HepG2 (cell line): Measurements from ENCODE around the gene CST11. TPM values are rescaled to one million over a fixed set of nuclear protein-coding genes. Genes with fewer than 3 reads are reported as not detected.
A peak's percentile ranks its signal among the peaks of the same experiment; 100 is the strongest.

Experiments
- MBNL3 ChIP-seq: fragments of 250-450 bp; sonication (Bioruptor Pico); conservative IDR thresholded peaks from 2 replicates; pipeline ENCODE4 v1.8.0; 2022; ENCODE audit warnings: mild to moderate bottlenecking, inconsistent platforms
- MXD4 ChIP-seq: IDR thresholded peaks from 2 replicates; pipeline ENCODE4 v1.6.1; 2016; ENCODE audit warnings: mild to moderate bottlenecking, missing biosample characterization, missing genetic modification reagents
- NCOR1 ChIP-seq: fragments of 200-600 bp; sonication (generic); IDR thresholded peaks from 2 replicates; pipeline ENCODE4 v1.7.0; 2017; ENCODE audit warnings: antibody characterized with exemption, low read length, borderline replicate concordance
- PAF1 ChIP-seq: IDR thresholded peaks from 2 replicates; pipeline ENCODE4 v1.6.1; 2016; ENCODE audit warnings: missing genetic modification reagents, missing compliant biosample characterization
- RBM22 ChIP-seq: fragments of 200-400 bp; formaldehyde crosslinking; optimal IDR thresholded peaks from 2 replicates; pipeline ENCODE3; 2017; ENCODE audit warnings: mild to moderate bottlenecking, low read length, moderate library complexity
- SYNCRIP ChIP-seq: fragments of 200-400 bp; formaldehyde crosslinking; IDR thresholded peaks from 2 replicates; pipeline ENCODE4 v1.6.1; 2018; ENCODE audit warnings: mild to moderate bottlenecking, low read depth, low read length; ENCODE audit not compliant: insufficient read depth
- TBX2 ChIP-seq: sonication (generic); formaldehyde crosslinking; IDR thresholded peaks from 2 replicates; pipeline ENCODE4 v1.5.0; 2020; ENCODE audit warnings: missing genetic modification reagents, mild to moderate bottlenecking, borderline replicate concordance
- ZNF382 ChIP-seq: sonication (generic); formaldehyde crosslinking; IDR thresholded peaks from 2 replicates; pipeline ENCODE4 v1.5.0; 2020; ENCODE audit warnings: missing genetic modification reagents, mild to moderate bottlenecking, borderline replicate concordance
- ZNF446 ChIP-seq: sonication (generic); formaldehyde crosslinking; IDR thresholded peaks from 2 replicates; pipeline ENCODE4 v1.5.0; 2020; ENCODE audit warnings: mild to moderate bottlenecking, missing genetic modification reagents
- ZNF460 ChIP-seq: sonication (generic); formaldehyde crosslinking; IDR thresholded peaks from 2 replicates; pipeline ENCODE4 v1.5.1; 2020; ENCODE audit warnings: missing genetic modification reagents, mild to moderate bottlenecking, borderline replicate concordance
- ZNF547 ChIP-seq: sonication (generic); formaldehyde crosslinking; IDR thresholded peaks from 2 replicates; pipeline ENCODE4 v1.5.1; 2020; ENCODE audit warnings: mild to moderate bottlenecking, missing genetic modification reagents
- ZNF841 ChIP-seq: sonication (generic); formaldehyde crosslinking; IDR thresholded peaks from 2 replicates; pipeline ENCODE4 v1.8.1; 2023; ENCODE audit warnings: missing genetic modification reagents, borderline replicate concordance
- polyA plus RNA-seq, 8 experiments: library from polyadenylated mRNA; depleted of rRNA in 3 of 8; stranded (reverse) in 7 of 8; unstranded in 1 of 8; fragments of >200 nt; fragmentation: Illumina TruSeq in 4 of 8; extraction: Trizol in 4 of 8; gene quantifications; 2 replicates each; pipeline versions ENCODE4 v1.2.1 to v1.2.3, GENCODE V29; 2011 to 2016; ENCODE audit warnings: low read depth in 4 of 8, missing spikeins in 1 of 8, mixed read lengths in 1 of 8; ENCODE audit not compliant: insufficient read depth in 1 of 8
- total RNA-seq, 5 experiments: library from RNA; depleted of rRNA; stranded (reverse); fragments of >200 nt; fragmentation: Illumina TruSeq; extraction: Trizol; gene quantifications; 2 replicates each; pipeline ENCODE4 v1.2.3, GENCODE V29; 2016; ENCODE audit warnings: low read depth in 1 of 5
- TF ChIP-seq, protein P1 (sequence below): sonication (generic); formaldehyde crosslinking; IDR thresholded peaks from 2 replicates; pipeline ENCODE4 v1.5.0; 2020; ENCODE audit warnings: missing genetic modification reagents
- TF ChIP-seq, protein P2 (sequence below), 2 experiments: fragments of 450-650 bp in 1 of 2; sonication (generic) in 1 of 2; formaldehyde crosslinking; IDR thresholded peaks; 2 replicates each; pipeline versions ENCODE4 v1.5.0 to v1.8.0; 2020 to 2022; ENCODE audit warnings: mild to moderate bottlenecking in 1 of 2, missing genetic modification reagents in 1 of 2
- TF ChIP-seq, protein P3 (sequence below): sonication (generic); formaldehyde crosslinking; IDR thresholded peaks from 2 replicates; pipeline ENCODE4 v1.4.0; 2020; ENCODE audit warnings: missing genetic modification reagents
- TF ChIP-seq, protein P4 (sequence below): sonication (generic); formaldehyde crosslinking; IDR thresholded peaks from 2 replicates; pipeline ENCODE4 v1.4.0; 2020; ENCODE audit warnings: missing genetic modification reagents
- TF ChIP-seq, protein P5 (sequence below): IDR thresholded peaks from 2 replicates; pipeline ENCODE4 v1.4.0; 2020; ENCODE audit warnings: mild to moderate bottlenecking, missing genetic modification reagents

The CST11 gene
- total and polyA plus RNA-seq, 2 of the 13 experiments (the other 11 are each of a cell fraction or from before 2014, with no cell fraction given), result not detected

DNA sequence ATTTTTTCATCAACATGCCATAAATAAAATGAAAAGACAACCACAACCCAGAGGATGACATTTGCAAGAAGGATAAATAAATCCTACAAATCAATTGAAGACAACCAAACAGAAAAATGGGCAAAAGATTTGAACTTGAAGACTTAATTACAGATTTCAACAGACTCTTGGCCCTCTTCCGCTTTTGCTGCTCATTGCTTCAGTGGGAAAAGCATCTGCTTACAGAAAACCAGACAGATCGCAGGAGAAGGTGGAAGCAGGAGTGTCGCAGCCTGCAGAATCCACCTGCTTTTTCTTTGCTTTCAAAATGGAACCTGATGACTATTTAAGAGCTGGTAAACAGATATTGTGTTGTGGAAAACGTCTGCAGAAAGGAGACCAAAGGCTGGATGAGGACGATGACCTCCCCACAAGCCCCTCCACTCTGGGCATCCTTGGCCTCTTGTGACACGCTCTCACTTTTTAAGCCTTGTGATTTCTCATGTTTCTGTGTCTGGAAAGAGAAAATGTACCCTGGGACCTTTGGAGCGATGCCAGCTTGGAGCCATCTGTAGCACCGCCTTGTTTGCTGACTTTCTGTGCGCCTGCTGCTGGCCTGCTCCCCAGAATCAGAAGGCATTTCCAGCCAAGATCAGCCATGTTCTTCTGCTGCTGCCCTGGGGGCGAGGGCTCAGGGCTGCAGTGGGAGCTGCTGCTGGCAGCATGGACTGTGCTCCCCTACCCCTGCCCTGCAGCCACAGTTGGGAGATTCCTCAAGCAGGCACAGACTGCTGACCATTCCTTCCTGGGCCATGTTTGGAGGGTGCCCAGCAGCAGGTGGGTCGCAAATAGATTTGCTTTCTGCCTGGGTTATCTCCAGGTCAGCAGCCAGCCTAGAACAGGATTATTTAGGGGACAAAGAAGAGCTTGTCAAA is 16.8 kb downstream of the CST11 start (continued):
- TF ChIP-seq NCOR1, result no peak; the same call in 1 of the 2 replicates
- TF ChIP-seq ZNF446 (CRISPR knock-in tag), result no peak
- TF ChIP-seq, protein P1, sequence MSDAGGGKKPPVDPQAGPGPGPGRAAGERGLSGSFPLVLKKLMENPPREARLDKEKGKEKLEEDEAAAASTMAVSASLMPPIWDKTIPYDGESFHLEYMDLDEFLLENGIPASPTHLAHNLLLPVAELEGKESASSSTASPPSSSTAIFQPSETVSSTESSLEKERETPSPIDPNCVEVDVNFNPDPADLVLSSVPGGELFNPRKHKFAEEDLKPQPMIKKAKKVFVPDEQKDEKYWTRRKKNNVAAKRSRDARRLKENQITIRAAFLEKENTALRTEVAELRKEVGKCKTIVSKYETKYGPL (CRISPR knock-in tag), result no peak
- TF ChIP-seq ZNF382, result no peak
- TF ChIP-seq, protein P2, sequence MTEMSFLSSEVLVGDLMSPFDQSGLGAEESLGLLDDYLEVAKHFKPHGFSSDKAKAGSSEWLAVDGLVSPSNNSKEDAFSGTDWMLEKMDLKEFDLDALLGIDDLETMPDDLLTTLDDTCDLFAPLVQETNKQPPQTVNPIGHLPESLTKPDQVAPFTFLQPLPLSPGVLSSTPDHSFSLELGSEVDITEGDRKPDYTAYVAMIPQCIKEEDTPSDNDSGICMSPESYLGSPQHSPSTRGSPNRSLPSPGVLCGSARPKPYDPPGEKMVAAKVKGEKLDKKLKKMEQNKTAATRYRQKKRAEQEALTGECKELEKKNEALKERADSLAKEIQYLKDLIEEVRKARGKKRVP (CRISPR knock-in tag; IDR thresholded peaks at IDR 0.05), result no peak
- TF ChIP-seq, protein P3, sequence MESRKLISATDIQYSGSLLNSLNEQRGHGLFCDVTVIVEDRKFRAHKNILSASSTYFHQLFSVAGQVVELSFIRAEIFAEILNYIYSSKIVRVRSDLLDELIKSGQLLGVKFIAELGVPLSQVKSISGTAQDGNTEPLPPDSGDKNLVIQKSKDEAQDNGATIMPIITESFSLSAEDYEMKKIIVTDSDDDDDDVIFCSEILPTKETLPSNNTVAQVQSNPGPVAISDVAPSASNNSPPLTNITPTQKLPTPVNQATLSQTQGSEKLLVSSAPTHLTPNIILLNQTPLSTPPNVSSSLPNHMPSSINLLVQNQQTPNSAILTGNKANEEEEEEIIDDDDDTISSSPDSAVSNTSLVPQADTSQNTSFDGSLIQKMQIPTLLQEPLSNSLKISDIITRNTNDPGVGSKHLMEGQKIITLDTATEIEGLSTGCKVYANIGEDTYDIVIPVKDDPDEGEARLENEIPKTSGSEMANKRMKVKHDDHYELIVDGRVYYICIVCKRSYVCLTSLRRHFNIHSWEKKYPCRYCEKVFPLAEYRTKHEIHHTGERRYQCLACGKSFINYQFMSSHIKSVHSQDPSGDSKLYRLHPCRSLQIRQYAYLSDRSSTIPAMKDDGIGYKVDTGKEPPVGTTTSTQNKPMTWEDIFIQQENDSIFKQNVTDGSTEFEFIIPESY, result no peak
- TF ChIP-seq, protein P4, sequence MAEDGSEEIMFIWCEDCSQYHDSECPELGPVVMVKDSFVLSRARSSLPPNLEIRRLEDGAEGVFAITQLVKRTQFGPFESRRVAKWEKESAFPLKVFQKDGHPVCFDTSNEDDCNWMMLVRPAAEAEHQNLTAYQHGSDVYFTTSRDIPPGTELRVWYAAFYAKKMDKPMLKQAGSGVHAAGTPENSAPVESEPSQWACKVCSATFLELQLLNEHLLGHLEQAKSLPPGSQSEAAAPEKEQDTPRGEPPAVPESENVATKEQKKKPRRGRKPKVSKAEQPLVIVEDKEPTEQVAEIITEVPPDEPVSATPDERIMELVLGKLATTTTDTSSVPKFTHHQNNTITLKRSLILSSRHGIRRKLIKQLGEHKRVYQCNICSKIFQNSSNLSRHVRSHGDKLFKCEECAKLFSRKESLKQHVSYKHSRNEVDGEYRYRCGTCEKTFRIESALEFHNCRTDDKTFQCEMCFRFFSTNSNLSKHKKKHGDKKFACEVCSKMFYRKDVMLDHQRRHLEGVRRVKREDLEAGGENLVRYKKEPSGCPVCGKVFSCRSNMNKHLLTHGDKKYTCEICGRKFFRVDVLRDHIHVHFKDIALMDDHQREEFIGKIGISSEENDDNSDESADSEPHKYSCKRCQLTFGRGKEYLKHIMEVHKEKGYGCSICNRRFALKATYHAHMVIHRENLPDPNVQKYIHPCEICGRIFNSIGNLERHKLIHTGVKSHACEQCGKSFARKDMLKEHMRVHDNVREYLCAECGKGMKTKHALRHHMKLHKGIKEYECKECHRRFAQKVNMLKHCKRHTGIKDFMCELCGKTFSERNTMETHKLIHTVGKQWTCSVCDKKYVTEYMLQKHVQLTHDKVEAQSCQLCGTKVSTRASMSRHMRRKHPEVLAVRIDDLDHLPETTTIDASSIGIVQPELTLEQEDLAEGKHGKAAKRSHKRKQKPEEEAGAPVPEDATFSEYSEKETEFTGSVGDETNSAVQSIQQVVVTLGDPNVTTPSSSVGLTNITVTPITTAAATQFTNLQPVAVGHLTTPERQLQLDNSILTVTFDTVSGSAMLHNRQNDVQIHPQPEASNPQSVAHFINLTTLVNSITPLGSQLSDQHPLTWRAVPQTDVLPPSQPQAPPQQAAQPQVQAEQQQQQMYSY, result no peak
- no peak for TF ChIP-seq ZNF460 (CRISPR knock-in tag)
- TF ChIP-seq SYNCRIP, result no peak
- no peak for TF ChIP-seq MBNL3 (CRISPR knock-in tag)
- no peak for TF ChIP-seq ZNF841 (CRISPR knock-in tag)
- no peak; the same call in 1 of the 2 replicates for TF ChIP-seq MXD4 (CRISPR knock-in tag)
- TF ChIP-seq ZNF547 (CRISPR knock-in tag), result no peak
- peak; percentile 69; the same call in 1 of the 2 replicates for TF ChIP-seq TBX2 (CRISPR knock-in tag)
- TF ChIP-seq, protein P5, sequence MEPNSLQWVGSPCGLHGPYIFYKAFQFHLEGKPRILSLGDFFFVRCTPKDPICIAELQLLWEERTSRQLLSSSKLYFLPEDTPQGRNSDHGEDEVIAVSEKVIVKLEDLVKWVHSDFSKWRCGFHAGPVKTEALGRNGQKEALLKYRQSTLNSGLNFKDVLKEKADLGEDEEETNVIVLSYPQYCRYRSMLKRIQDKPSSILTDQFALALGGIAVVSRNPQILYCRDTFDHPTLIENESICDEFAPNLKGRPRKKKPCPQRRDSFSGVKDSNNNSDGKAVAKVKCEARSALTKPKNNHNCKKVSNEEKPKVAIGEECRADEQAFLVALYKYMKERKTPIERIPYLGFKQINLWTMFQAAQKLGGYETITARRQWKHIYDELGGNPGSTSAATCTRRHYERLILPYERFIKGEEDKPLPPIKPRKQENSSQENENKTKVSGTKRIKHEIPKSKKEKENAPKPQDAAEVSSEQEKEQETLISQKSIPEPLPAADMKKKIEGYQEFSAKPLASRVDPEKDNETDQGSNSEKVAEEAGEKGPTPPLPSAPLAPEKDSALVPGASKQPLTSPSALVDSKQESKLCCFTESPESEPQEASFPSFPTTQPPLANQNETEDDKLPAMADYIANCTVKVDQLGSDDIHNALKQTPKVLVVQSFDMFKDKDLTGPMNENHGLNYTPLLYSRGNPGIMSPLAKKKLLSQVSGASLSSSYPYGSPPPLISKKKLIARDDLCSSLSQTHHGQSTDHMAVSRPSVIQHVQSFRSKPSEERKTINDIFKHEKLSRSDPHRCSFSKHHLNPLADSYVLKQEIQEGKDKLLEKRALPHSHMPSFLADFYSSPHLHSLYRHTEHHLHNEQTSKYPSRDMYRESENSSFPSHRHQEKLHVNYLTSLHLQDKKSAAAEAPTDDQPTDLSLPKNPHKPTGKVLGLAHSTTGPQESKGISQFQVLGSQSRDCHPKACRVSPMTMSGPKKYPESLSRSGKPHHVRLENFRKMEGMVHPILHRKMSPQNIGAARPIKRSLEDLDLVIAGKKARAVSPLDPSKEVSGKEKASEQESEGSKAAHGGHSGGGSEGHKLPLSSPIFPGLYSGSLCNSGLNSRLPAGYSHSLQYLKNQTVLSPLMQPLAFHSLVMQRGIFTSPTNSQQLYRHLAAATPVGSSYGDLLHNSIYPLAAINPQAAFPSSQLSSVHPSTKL, result peak; percentile 86
- no peak for TF ChIP-seq RBM22
- TF ChIP-seq PAF1 (CRISPR knock-in tag), result no peak
